ENCODE data around the gene ACYP1. TPM values are rescaled to one million over a fixed set of nuclear protein-coding genes. Genes with fewer than 3 reads are reported as not detected.

The ACYP1 gene
- polyA plus RNA-seq, 4 donors, result 25.6 to 38.1 (median 29.1) TPM

Other genes starting within 250 kb of the ACYP1 start
- gene PROX2, start 187.9 kb downstream of the ACYP1 start, polyA plus RNA-seq (ENCODE audit: insufficient read length in 4 of 4), result 1 to 10 TPM in 1 of 4 donors, under 1 TPM in 3; 0.44 to 1.1 (median 0.68) TPM
- gene DLST, start 182.1 kb downstream of the ACYP1 start, polyA plus RNA-seq (ENCODE audit: insufficient read length in 4 of 4), result 100 to 1,000 TPM; 114 to 130 (median 118) TPM
- gene RPS6KL1, start 140.8 kb downstream of the ACYP1 start, polyA plus RNA-seq (ENCODE audit: insufficient read length in 4 of 4), result 1 to 10 TPM; 1.2 to 2.0 (median 1.6) TPM
- gene PGF, start 108.4 kb downstream of the ACYP1 start, polyA plus RNA-seq (ENCODE audit: insufficient read length in 4 of 4), result 10 to 100 TPM in 1 of 4 donors, 1 to 10 TPM in 3; 8.4 to 12.7 (median 9.3) TPM
- gene EIF2B2, start 61.1 kb downstream of the ACYP1 start, polyA plus RNA-seq (ENCODE audit: insufficient read length in 4 of 4), result 10 to 100 TPM; 63.6 to 66.6 (median 64.0) TPM
- gene MLH3, start 12.6 kb downstream of the ACYP1 start, polyA plus RNA-seq (ENCODE audit: insufficient read length in 4 of 4), result 10 to 100 TPM; 30.8 to 36.8 (median 35.0) TPM
- gene ZC2HC1C, start 5.6 kb upstream of the ACYP1 start, polyA plus RNA-seq (ENCODE audit: insufficient read length in 4 of 4), result 1 to 10 TPM; 7.1 to 8.2 (median 7.6) TPM
- gene NEK9, start 63.0 kb upstream of the ACYP1 start, polyA plus RNA-seq (ENCODE audit: insufficient read length in 4 of 4), result 100 to 1,000 TPM; 120 to 130 (median 124) TPM
- gene TMED10, start 112.6 kb upstream of the ACYP1 start, polyA plus RNA-seq (ENCODE audit: insufficient read length in 4 of 4), result 100 to 1,000 TPM; 248 to 292 (median 284) TPM
- 100 to 1,000 TPM in 3 of 4 donors, 10 to 100 TPM in 1; 37.3 to 832 (median 397) TPM for gene FOS, start 214.8 kb upstream of the ACYP1 start, polyA plus RNA-seq (ENCODE audit: insufficient read length in 4 of 4)